MM.1S (cell line): Measurements from ENCODE around the gene PHACTR1.
"Not testable (repeated sequence)": the region's sequence is repeated elsewhere in the genome, so short reads cannot be mapped to it uniquely, and the experiment has no call there.

Experiments
- EZH2phosphoT487 ChIP-seq: fragments of 300-600 bp; sonication (generic); IDR thresholded peaks from 2 replicates; pipeline ENCODE4 v1.6.1; 2018; ENCODE audit warnings: antibody characterized with exemption, low read length
- TF ChIP-seq, protein P1 (sequence below): fragments of 300-600 bp; sonication (generic); IDR thresholded peaks from 2 replicates; pipeline ENCODE4 v1.5.1; 2016; ENCODE audit warnings: antibody characterized with exemption, low read length, mixed read lengths

DNA sequence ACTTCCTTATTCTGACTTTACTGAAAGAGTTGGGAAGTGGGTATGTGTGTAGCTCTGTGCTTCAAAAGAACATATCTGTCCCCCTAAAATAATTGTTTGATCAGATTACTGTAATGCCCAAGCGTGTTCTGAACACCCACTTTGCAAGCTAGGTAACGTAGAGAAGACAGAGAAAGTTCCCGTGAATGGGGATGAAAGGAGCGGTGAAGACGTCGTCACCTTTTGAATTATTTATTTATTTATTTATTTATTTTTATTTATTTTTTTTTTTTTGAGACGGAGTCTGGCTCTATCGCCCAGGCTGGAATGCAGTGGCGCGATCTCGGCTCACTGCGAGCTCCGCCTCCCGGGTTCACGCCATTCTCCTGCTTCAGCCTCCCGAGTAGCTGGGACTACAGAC, 228.0 kb downstream of the PHACTR1 start:
- TF ChIP-seq, protein P1, sequence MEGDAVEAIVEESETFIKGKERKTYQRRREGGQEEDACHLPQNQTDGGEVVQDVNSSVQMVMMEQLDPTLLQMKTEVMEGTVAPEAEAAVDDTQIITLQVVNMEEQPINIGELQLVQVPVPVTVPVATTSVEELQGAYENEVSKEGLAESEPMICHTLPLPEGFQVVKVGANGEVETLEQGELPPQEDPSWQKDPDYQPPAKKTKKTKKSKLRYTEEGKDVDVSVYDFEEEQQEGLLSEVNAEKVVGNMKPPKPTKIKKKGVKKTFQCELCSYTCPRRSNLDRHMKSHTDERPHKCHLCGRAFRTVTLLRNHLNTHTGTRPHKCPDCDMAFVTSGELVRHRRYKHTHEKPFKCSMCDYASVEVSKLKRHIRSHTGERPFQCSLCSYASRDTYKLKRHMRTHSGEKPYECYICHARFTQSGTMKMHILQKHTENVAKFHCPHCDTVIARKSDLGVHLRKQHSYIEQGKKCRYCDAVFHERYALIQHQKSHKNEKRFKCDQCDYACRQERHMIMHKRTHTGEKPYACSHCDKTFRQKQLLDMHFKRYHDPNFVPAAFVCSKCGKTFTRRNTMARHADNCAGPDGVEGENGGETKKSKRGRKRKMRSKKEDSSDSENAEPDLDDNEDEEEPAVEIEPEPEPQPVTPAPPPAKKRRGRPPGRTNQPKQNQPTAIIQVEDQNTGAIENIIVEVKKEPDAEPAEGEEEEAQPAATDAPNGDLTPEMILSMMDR, result not testable (repeated sequence)
- TF ChIP-seq EZH2phosphoT487, result not testable (repeated sequence)
